Mammary epithelial cell (primary cell): Measurements from ENCODE around the gene TMEM132C.

Source experiments
- CTCF ChIP-seq, 2 donors: IDR thresholded peaks in 1 of 2; conservative IDR thresholded peaks in 1 of 2; 2 replicates each; pipeline ENCODE4 v1.5.1; 2011 to 2012; ENCODE audit warnings: inconsistent platforms in 2 of 2, low read length in 2 of 2, mild to moderate bottlenecking in 2 of 2, control low read depth in 1 of 2, low read depth in 1 of 2; ENCODE audit not compliant: insufficient read depth in 1 of 2; ENCODE audit errors: extremely low read depth in 1 of 2
- EZH2 ChIP-seq: IDR thresholded peaks from 2 replicates; pipeline ENCODE4 v1.6.1; 2012; ENCODE audit warnings: low read length, inconsistent platforms, borderline replicate concordance

DNA sequence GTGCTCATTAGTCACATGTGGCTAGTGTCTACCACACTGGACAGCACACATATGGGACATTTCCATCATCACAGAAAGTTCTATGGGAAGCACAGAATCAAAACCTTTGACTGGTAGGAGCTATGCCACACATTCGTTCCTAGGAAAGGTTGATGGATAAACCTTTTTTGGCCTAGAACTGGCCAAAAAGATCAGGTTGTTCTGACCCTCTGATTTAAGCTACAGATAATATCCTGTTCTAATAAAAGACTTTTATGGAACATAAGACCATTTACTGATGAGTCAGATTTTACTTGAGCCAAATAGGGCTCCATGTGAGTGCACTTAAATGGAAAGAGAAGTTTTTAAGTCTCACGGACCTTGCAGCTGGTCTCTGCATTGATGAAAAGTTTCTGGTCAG lies 413.6 kb downstream of the TMEM132C start:
- TF ChIP-seq EZH2 (no peak), CTCF (conservative IDR thresholded peaks at IDR 0.05 in 1 of 2, IDR thresholded peaks at IDR 0.05 in 1 of 2; ENCODE audit: extremely low read depth in 1 of 2, insufficient read depth in 1 of 2, low read depth in 1 of 2, low read length in 2 of 2) (no peak)
